ENCODE measurements around the gene ARHGEF25.

Gene ARHGEF25

GRCh38 chr12:57576613-57577160 lies 34.5 kb upstream of the ARHGEF25 start:
- Histone ChIP-seq H3K27ac (ENCODE audit: insufficient read depth, low read depth, low read length, poor library complexity, severe bottlenecking) (no peak overlapping the region), H3K4me3 (ENCODE audit: insufficient read depth, low read depth, low read length) (no peak overlapping the region), H3K36me3 (ENCODE audit: control insufficient read depth, insufficient read depth, low read length) (peaks cover 37% of the 10 kb centered on the region), H3K4me1 (ENCODE audit: control insufficient read depth, insufficient read depth, low read length) (no peaks in the 10 kb centered on the region), H3K9me3 (ENCODE audit: control insufficient read depth, low read length) (no peaks in the 10 kb centered on the region), H3K27me3 (ENCODE audit: control insufficient read depth, insufficient read depth, low read length, poor library complexity, severe bottlenecking) (no peaks in the 10 kb centered on the region)
- WGBS, 2 experiments: 91 to 96% methylated on average over 9 of the region's 9 CpGs

GRCh38 chr12:57577981-57578758 lies 33.1 kb upstream of the ARHGEF25 start:
- H3K4me1 ChIP-seq (ENCODE audit: control insufficient read depth, insufficient read depth, low read length): no peaks in the 10 kb centered on the region
- H3K27ac ChIP-seq (ENCODE audit: insufficient read depth, low read depth, low read length, poor library complexity, severe bottlenecking): no peak overlapping the region
- 95% methylated on average over 12 of the region's 12 CpGs for WGBS, 2 experiments
- no peaks in the 10 kb centered on the region for H3K9me3 ChIP-seq (ENCODE audit: control insufficient read depth, low read length)
- H3K4me3 ChIP-seq (ENCODE audit: insufficient read depth, low read depth, low read length): no peak overlapping the region
- peaks cover 27% of the 10 kb centered on the region for H3K36me3 ChIP-seq (ENCODE audit: control insufficient read depth, insufficient read depth, low read length)
- no peaks in the 10 kb centered on the region for H3K27me3 ChIP-seq (ENCODE audit: control insufficient read depth, insufficient read depth, low read length, poor library complexity, severe bottlenecking)

GRCh38 chr12:57579011-57579410 lies 32.2 kb upstream of the ARHGEF25 start:
- no peaks in the 10 kb centered on the region for H3K27me3 ChIP-seq (ENCODE audit: control insufficient read depth, insufficient read depth, low read length, poor library complexity, severe bottlenecking)

GRCh38 chr12:57579677-57580465 lies 31.4 kb upstream of the ARHGEF25 start:
- 89 to 94% methylated on average over 8 of the region's 8 CpGs for WGBS, 2 experiments
- no peaks in the 10 kb centered on the region for H3K9me3 ChIP-seq (ENCODE audit: control insufficient read depth, low read length)
- H3K27ac ChIP-seq (ENCODE audit: insufficient read depth, low read depth, low read length, poor library complexity, severe bottlenecking): no peak overlapping the region
- no peaks in the 10 kb centered on the region for H3K27me3 ChIP-seq (ENCODE audit: control insufficient read depth, insufficient read depth, low read length, poor library complexity, severe bottlenecking)
- peaks cover 23% of the 10 kb centered on the region for H3K36me3 ChIP-seq (ENCODE audit: control insufficient read depth, insufficient read depth, low read length)
- no peaks in the 10 kb centered on the region for H3K4me1 ChIP-seq (ENCODE audit: control insufficient read depth, insufficient read depth, low read length)
- no peak overlapping the region for H3K4me3 ChIP-seq (ENCODE audit: insufficient read depth, low read depth, low read length)

More at GRCh38 chr12:57579011-57579410, 32.2 kb upstream of the ARHGEF25 start:
- Histone ChIP-seq H3K4me3 (ENCODE audit: insufficient read depth, low read depth, low read length) (no peak overlapping the region), H3K4me1 (ENCODE audit: control insufficient read depth, insufficient read depth, low read length) (no peaks in the 10 kb centered on the region), H3K36me3 (ENCODE audit: control insufficient read depth, insufficient read depth, low read length) (peaks cover 27% of the 10 kb centered on the region), H3K27ac (ENCODE audit: insufficient read depth, low read depth, low read length, poor library complexity, severe bottlenecking) (no peak overlapping the region), H3K9me3 (ENCODE audit: control insufficient read depth, low read length) (no peaks in the 10 kb centered on the region)
- 91 to 92% methylated on average over 2 of the region's 2 CpGs for WGBS, 2 experiments

- Histone ChIP-seq H3K27me3 (ENCODE audit: control insufficient read depth, insufficient read depth, low read length, poor library complexity, severe bottlenecking) (no peaks in the 10 kb centered on the region), H3K36me3 (ENCODE audit: control insufficient read depth, insufficient read depth, low read length) (peaks cover 21% of the 10 kb centered on the region), H3K4me1 (ENCODE audit: control insufficient read depth, insufficient read depth, low read length) (no peaks in the 10 kb centered on the region), H3K4me3 (ENCODE audit: insufficient read depth, low read depth, low read length) (no peak overlapping the region), H3K9me3 (ENCODE audit: control insufficient read depth, low read length) (no peaks in the 10 kb centered on the region), H3K27ac (ENCODE audit: insufficient read depth, low read depth, low read length, poor library complexity, severe bottlenecking) (no peak overlapping the region)
- WGBS, 2 experiments: 91 to 93% methylated on average over 4 of the region's 4 CpGs
These were observed 30.8 kb upstream of the ARHGEF25 start for GRCh38 chr12:57580466-57580795.

GRCh38 chr12:57581802-57582201 lies 29.4 kb upstream of the ARHGEF25 start:
- Histone ChIP-seq H3K27ac (ENCODE audit: insufficient read depth, low read depth, low read length, poor library complexity, severe bottlenecking) (no peak overlapping the region), H3K4me1 (ENCODE audit: control insufficient read depth, insufficient read depth, low read length) (no peaks in the 10 kb centered on the region), H3K27me3 (ENCODE audit: control insufficient read depth, insufficient read depth, low read length, poor library complexity, severe bottlenecking) (no peaks in the 10 kb centered on the region), H3K9me3 (ENCODE audit: control insufficient read depth, low read length) (no peaks in the 10 kb centered on the region), H3K4me3 (ENCODE audit: insufficient read depth, low read depth, low read length) (no peak overlapping the region), H3K36me3 (ENCODE audit: control insufficient read depth, insufficient read depth, low read length) (peaks cover 8% of the 10 kb centered on the region)
- 93 to 97% methylated on average over 1 of the region's 1 CpG for WGBS, 2 experiments

- Histone ChIP-seq H3K27me3 (ENCODE audit: control insufficient read depth, insufficient read depth, low read length, poor library complexity, severe bottlenecking) (no peaks in the 10 kb centered on the region), H3K9me3 (ENCODE audit: control insufficient read depth, low read length) (no peaks in the 10 kb centered on the region), H3K4me1 (ENCODE audit: control insufficient read depth, insufficient read depth, low read length) (no peaks in the 10 kb centered on the region), H3K27ac (ENCODE audit: insufficient read depth, low read depth, low read length, poor library complexity, severe bottlenecking) (no peak overlapping the region), H3K36me3 (ENCODE audit: control insufficient read depth, insufficient read depth, low read length) (peaks cover 8% of the 10 kb centered on the region), H3K4me3 (ENCODE audit: insufficient read depth, low read depth, low read length) (no peak overlapping the region)
- 91 to 100% methylated on average over 1 of the region's 1 CpG for WGBS, 2 experiments
These were observed 28.8 kb upstream of the ARHGEF25 start for GRCh38 chr12:57582440-57582839.

GRCh38 chr12:57583008-57583831 lies 28.0 kb upstream of the ARHGEF25 start:
- no peaks in the 10 kb centered on the region for H3K4me1 ChIP-seq (ENCODE audit: control insufficient read depth, insufficient read depth, low read length)
- H3K36me3 ChIP-seq (ENCODE audit: control insufficient read depth, insufficient read depth, low read length): peaks cover 4% of the 10 kb centered on the region
- H3K27ac ChIP-seq (ENCODE audit: insufficient read depth, low read depth, low read length, poor library complexity, severe bottlenecking): no peak overlapping the region
- H3K27me3 ChIP-seq (ENCODE audit: control insufficient read depth, insufficient read depth, low read length, poor library complexity, severe bottlenecking): peaks cover 4% of the 10 kb centered on the region
- H3K4me3 ChIP-seq (ENCODE audit: insufficient read depth, low read depth, low read length): no peak overlapping the region
- WGBS, 2 experiments: 66 to 69% methylated on average over 13 of the region's 13 CpGs
- H3K9me3 ChIP-seq (ENCODE audit: control insufficient read depth, low read length): no peaks in the 10 kb centered on the region

GRCh38 chr12:57584050-57584449 lies 27.2 kb upstream of the ARHGEF25 start:
- H3K4me1 ChIP-seq (ENCODE audit: control insufficient read depth, insufficient read depth, low read length): no peaks in the 10 kb centered on the region
- no peak overlapping the region for H3K4me3 ChIP-seq (ENCODE audit: insufficient read depth, low read depth, low read length)
- H3K27me3 ChIP-seq (ENCODE audit: control insufficient read depth, insufficient read depth, low read length, poor library complexity, severe bottlenecking): peaks cover 6% of the 10 kb centered on the region
- peaks cover 4% of the 10 kb centered on the region for H3K36me3 ChIP-seq (ENCODE audit: control insufficient read depth, insufficient read depth, low read length)
- H3K9me3 ChIP-seq (ENCODE audit: control insufficient read depth, low read length): no peaks in the 10 kb centered on the region
- 88 to 96% methylated on average over 2 of the region's 2 CpGs for WGBS, 2 experiments
- no peak overlapping the region for H3K27ac ChIP-seq (ENCODE audit: insufficient read depth, low read depth, low read length, poor library complexity, severe bottlenecking)

GRCh38 chr12:57584690-57585089 lies 26.5 kb upstream of the ARHGEF25 start:
- H3K27me3 ChIP-seq (ENCODE audit: control insufficient read depth, insufficient read depth, low read length, poor library complexity, severe bottlenecking): peaks cover 6% of the 10 kb centered on the region
- H3K27ac ChIP-seq (ENCODE audit: insufficient read depth, low read depth, low read length, poor library complexity, severe bottlenecking): no peak overlapping the region
- H3K9me3 ChIP-seq (ENCODE audit: control insufficient read depth, low read length): no peaks in the 10 kb centered on the region
- H3K4me1 ChIP-seq (ENCODE audit: control insufficient read depth, insufficient read depth, low read length): no peaks in the 10 kb centered on the region
- H3K4me3 ChIP-seq (ENCODE audit: insufficient read depth, low read depth, low read length): no peak overlapping the region
- peaks cover 4% of the 10 kb centered on the region for H3K36me3 ChIP-seq (ENCODE audit: control insufficient read depth, insufficient read depth, low read length)
